HG02571 (cell line): Measurements from ENCODE around the gene INPP5B.

Source experiments
- ATAC-seq: cut with Tn5 transposase; IDR thresholded peaks from one replicate; pipeline ENCODE4 v1.9.1; 2021; ENCODE audit warnings: mild to moderate bottlenecking, moderate library complexity; ENCODE audit not compliant: unreplicated experiment

INPP5B gene

GRCh38 chr1:37844536-37844935, 102.3 kb downstream of the INPP5B start:
- no peak for ATAC-seq

DNA sequence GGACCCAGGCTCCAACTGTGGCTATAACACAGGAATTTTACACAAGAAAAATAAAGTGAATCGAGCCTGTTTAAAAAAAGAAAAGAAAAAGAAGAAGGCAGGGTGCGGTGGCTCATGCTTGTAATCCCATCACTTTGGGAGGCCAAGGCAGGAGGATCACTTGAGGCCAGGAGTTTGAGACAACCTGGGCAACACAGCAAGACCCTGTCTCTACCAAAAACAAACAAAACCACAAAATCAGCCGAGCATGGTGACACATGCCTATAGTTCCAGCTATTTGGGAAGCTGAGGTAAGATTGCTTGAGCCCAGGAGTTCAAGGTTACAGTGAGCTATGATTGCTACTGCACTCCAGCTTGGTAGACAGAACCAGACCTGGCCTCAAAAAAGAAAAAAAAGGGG, 105.2 kb downstream of the INPP5B start:
- ATAC-seq = no peak

DNA sequence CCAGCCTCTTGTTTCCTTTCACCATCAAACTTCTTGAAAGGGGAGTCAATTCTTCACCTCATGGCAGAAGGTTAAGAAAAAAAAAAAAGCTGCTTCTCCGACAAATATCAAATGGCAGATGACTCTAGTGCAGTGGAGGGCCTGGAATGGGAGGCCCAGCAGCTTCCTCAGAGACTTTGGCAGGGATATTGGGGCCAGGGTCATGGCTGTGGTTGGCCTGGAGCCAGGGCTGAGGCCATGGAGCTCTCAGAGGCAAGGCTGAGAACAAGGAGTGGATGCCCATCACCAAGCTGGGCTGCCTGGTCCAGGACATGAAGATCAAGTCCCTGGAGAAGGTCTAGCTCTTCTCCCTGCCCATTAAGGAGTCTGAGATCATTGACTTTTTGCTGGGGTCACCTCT, 106.1 kb downstream of the INPP5B start:
- ATAC-seq = no peak

- no peak for ATAC-seq
Measured at GRCh38 chr1:37839676-37840075, 107.2 kb downstream of the INPP5B start.

DNA sequence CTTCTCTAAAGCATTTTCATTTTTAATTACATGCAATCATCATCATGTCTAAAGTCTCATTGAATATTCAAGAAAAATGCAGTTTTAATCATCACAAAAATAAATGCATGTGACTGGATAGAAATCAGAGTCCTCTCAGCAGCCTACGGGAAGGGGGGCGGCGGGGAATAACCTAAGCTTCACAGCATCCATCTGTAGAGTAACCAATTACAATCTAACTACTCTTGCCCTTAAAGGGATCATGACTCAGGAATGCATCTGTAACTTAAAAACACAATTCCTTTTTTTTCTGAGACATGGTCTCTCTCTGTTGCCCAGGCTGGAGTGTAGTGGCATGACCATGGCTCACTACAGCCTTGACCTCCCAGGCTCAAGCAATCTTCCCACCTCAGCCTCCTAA, 110.1 kb downstream of the INPP5B start:
- ATAC-seq = no peak

DNA sequence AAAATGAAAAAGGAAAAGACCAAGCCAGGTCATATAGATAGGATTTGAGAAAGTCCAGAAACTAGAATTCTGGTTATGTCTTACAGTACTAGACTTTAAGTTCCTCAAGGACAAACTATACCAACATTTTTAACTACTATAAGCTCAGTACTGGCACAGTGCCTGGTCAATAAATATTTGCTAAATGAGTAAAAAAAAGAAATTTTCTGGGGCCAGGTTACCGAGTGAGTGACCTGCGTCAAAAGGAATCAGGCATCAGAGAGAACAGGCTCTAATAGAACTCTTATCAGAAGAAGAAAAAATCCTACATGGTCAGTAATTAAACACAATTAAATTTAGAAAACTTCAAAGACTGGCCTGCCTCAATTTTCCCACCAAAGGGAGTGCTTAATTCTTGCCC, 115.0 kb downstream of the INPP5B start:
- ATAC-seq = no peak

DNA sequence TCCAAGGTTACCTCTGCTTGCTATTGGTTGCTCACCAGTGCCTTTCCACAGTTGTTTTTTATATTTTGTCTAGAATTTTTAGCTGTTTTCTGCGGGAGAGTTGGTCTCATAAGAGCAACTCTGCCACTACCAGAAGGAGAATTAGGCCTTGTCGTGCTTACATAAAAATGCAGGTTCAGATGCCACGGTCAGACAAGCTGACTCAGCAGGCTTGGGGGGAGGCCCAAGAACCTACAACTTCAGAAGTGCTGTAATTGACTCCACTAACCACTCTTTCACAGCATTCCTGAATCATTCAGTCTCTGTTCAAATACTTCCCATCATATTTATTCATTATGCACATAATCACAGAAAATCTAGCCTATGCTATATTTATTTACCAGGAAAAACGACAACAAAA, 115.7 kb downstream of the INPP5B start:
- ATAC-seq = no peak

DNA sequence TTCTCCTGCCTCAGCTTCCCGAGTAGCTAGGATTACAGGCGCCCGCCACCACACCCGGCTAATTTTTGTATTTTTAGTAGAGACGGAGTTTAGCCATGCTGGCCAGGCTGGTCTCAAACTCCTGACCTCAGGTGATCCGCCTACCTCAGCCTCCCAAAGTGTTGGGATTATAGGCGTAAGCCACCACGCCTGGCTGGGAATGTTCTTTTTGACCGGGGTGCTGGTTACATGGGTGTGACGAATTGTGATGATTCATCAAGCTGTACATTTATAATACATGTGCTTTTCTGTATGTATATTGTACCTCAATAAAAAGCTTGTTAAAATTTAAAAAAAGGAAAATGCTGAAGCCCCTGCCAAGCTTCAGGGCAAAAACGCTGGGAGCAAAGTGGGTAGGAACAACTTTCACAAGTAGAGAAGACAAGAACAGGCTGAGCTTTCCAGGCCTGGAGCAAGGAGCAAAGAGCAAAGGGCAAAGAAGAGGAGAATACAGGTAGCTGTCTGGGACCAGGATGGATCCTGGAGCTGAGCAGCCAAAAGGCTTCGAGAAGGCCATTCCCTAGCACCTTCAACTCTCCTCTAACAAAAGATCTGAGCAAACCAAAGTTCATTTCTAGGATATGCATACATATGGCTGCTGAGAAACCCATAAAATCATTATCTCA, 118.3 kb downstream of the INPP5B start:
- no peak for ATAC-seq

GRCh38 chr1:37825506-37825905, 121.3 kb downstream of the INPP5B start:
- no peak for ATAC-seq

- ATAC-seq = no peak
Measured at GRCh38 chr1:37824001-37824400, 122.9 kb downstream of the INPP5B start.

DNA sequence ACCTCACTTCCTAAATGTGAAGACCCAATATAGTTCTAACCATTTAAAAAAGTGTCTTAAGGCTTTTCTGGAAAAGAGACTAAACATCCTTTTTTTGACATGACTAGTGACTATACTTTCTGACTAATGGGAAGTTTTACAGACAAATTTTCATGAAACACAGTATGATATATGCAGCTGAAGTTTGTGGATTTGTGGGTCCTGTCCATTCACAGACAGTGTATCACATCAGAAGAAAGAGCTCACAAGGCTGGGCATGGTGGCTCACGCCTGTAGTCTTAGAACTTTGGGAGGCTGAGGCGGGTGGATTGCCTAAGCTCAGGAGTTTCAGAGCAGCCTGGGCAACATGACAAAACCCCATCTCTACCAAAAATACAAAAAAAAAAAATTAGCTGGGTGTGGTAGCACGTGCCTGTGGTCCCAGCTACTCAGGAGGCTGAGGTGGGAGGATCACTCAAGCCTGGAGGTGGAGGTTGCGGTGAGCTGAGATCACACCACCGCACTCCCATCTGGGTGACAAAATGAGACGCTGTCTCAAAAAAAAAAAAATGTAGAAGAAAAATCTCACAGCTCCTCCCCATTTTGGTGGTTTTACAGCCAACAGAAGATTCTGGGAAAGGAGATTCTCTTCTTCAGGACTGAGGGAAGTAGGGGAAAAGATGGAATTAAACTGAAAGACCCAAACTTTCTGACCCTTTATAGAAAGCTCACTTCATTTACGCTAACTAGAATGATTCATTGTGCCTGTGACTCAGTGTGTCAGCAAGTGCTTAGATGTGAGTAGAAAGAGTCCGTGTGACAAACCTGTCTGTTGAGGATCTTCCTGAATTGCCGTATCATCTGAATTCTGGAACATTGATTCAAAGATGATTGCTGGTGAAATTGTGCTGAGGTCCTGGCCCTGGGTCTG, 123.7 kb downstream of the INPP5B start:
- ATAC-seq = no peak

- no peak for ATAC-seq
Measured at GRCh38 chr1:37821481-37821880, 125.4 kb downstream of the INPP5B start.

DNA sequence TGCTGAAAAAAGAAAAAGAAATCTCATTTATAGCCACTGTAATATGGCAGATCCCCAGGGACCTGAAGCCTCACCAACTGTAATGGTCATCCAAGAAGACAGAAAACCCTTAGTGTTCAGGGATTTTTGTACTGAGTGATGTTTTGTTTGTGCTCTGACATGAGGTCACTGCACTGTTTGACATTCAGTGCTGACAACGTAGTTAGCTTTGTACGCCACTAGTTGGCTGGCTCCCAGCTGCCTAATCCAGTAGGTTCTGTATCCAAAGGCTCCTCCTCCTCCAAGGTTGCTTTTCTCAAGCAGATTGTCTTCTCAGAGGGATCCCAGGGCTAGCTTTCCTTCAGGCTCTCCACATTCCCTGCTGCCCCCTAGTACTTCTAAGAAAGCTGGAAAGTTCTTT, 129.4 kb downstream of the INPP5B start:
- no peak for ATAC-seq

GRCh38 chr1:37814252-37814651, 132.6 kb downstream of the INPP5B start:
- no peak for ATAC-seq

- no peak for ATAC-seq
Measured at GRCh38 chr1:37813529-37814145, 133.2 kb downstream of the INPP5B start.

GRCh38 chr1:37811027-37811655, 135.7 kb downstream of the INPP5B start:
- ATAC-seq = no peak
